Spinal cord (tissue), 10 donors: ENCODE measurements around the gene SNAI1. TPM values are rescaled to one million over a fixed set of nuclear protein-coding genes. Genes with fewer than 3 reads are reported as not detected.
"Not testable (repeated sequence)": the region's sequence is repeated elsewhere in the genome, so short reads cannot be mapped to it uniquely, and the experiment has no call there.

ENCODE experiments used
- DNase-seq, 6 donors: peaks; one replicate each; pipeline versions ENCODE4 v3.0.0 to v3.0.0-alpha.2; 2013 to 2015; ENCODE audit warnings: low spot score in 6 of 6, low read depth in 4 of 6
- H3K27ac ChIP-seq: one replicate; pipeline ENCODE4 v1.5.1; 2013; ENCODE audit warnings: low read depth, low read length, control low read depth
- H3K27me3 ChIP-seq: one replicate; pipeline ENCODE4 v1.6.1; 2013; ENCODE audit warnings: low read length; ENCODE audit not compliant: control insufficient read depth, insufficient read depth
- H3K36me3 ChIP-seq: one replicate; pipeline ENCODE4 v1.6.1; 2013; ENCODE audit warnings: low read length; ENCODE audit not compliant: control insufficient read depth, insufficient read depth
- H3K4me1 ChIP-seq: one replicate; pipeline ENCODE4 v1.6.1; 2013; ENCODE audit warnings: low read length; ENCODE audit not compliant: control insufficient read depth, insufficient read depth
- H3K4me3 ChIP-seq: one replicate; pipeline ENCODE4 v1.5.1; 2013; ENCODE audit warnings: low read depth, low read length, control low read depth
- H3K9me3 ChIP-seq: one replicate; pipeline ENCODE4 v1.6.1; 2013; ENCODE audit warnings: low read length; ENCODE audit not compliant: control insufficient read depth, insufficient read depth
- WGBS: methylation state at CpG from one replicate; pipeline ENCODE4 v1.1.5; 2013; ENCODE audit warnings: missing lambda C conversion rate; ENCODE audit not compliant: insufficient coverage; 5-methylcytosine and 5-hydroxymethylcytosine counted together
- polyA plus RNA-seq, 2 donors: library from polyadenylated mRNA; unstranded; fragments of 120-200 nt; gene quantifications; one replicate each; pipeline ENCODE4 v1.2.1, GENCODE V29; 2013; ENCODE audit not compliant: insufficient read length in 2 of 2
- total RNA-seq, 2 donors: library from RNA; depleted of rRNA in 1 of 2; stranded (reverse); fragments of 120-200 nt in 1 of 2; fragments of >200 nt in 1 of 2; gene quantifications; one replicate each; pipeline versions ENCODE4 v1.2.3 to v1.2.4, GENCODE V29; 2013 to 2014
- donor health status: healthy.

The SNAI1 gene
- total and polyA plus RNA-seq, 4 donors: 0.40 to 1.8 (median 0.96) TPM

GRCh38 chr20:49998478-49999188 is 15.9 kb downstream of the SNAI1 start:
- H3K9me3 ChIP-seq, H3K4me1 ChIP-seq, H3K36me3 ChIP-seq, H3K27me3 ChIP-seq, H3K4me3 ChIP-seq, DNase-seq, H3K27ac ChIP-seq: not testable (repeated sequence)
- 86% methylated on average over 10 of the region's 15 CpGs for WGBS

GRCh38 chr20:49999329-49999728 is 16.5 kb downstream of the SNAI1 start:
- Histone ChIP-seq H3K4me1 (no peaks in the 10 kb centered on the region), H3K27ac (no peak overlapping the region), H3K9me3 (no peaks in the 10 kb centered on the region), H3K4me3 (no peak overlapping the region), H3K36me3 (no peaks in the 10 kb centered on the region), H3K27me3 (no peaks in the 10 kb centered on the region)
- WGBS: 58% methylated on average over 6 of the region's 7 CpGs
- no peak for DNase-seq

GRCh38 chr20:50000548-50001222 is 17.9 kb downstream of the SNAI1 start:
- H3K9me3 ChIP-seq, H3K27me3 ChIP-seq, H3K27ac ChIP-seq, DNase-seq, H3K4me1 ChIP-seq, H3K4me3 ChIP-seq, H3K36me3 ChIP-seq: not testable (repeated sequence)
- 75% methylated on average over 9 of the region's 14 CpGs for WGBS

GRCh38 chr20:50001784-50002311 is 19.1 kb downstream of the SNAI1 start:
- no peak overlapping the region for H3K4me3 ChIP-seq
- no peak overlapping the region for H3K27ac ChIP-seq
- no peaks in the 10 kb centered on the region for H3K9me3 ChIP-seq
- H3K27me3 ChIP-seq: no peaks in the 10 kb centered on the region
- DNase-seq: no peak
- 91% methylated on average over 7 of the region's 9 CpGs for WGBS
- H3K36me3 ChIP-seq: no peaks in the 10 kb centered on the region
- H3K4me1 ChIP-seq: no peaks in the 10 kb centered on the region

GRCh38 chr20:50003253-50003656 is 20.5 kb downstream of the SNAI1 start:
- no peaks in the 10 kb centered on the region for H3K27me3 ChIP-seq
- no peaks in the 10 kb centered on the region for H3K36me3 ChIP-seq
- no peak overlapping the region for H3K27ac ChIP-seq
- no peak for DNase-seq
- H3K9me3 ChIP-seq: no peaks in the 10 kb centered on the region
- no peak overlapping the region for H3K4me3 ChIP-seq
- no peaks in the 10 kb centered on the region for H3K4me1 ChIP-seq
- 92% methylated on average over 1 of the region's 4 CpGs for WGBS

- Histone ChIP-seq H3K27me3 (no peaks in the 10 kb centered on the region), H3K9me3 (no peaks in the 10 kb centered on the region), H3K4me3 (no peak overlapping the region), H3K4me1 (no peaks in the 10 kb centered on the region), H3K27ac (no peak overlapping the region), H3K36me3 (no peaks in the 10 kb centered on the region)
- WGBS: no CpG with 5 or more reads among the region's 4 CpGs
- no peak for DNase-seq
Observed at GRCh38 chr20:50004229-50004628, 21.4 kb downstream of the SNAI1 start.

- DNase-seq: no peak
- Histone ChIP-seq H3K36me3 (no peaks in the 10 kb centered on the region), H3K9me3 (no peaks in the 10 kb centered on the region), H3K4me1 (peaks cover 10% of the 10 kb centered on the region), H3K27me3 (peaks cover 2% of the 10 kb centered on the region), H3K4me3 (no peak overlapping the region), H3K27ac (no peak overlapping the region)
- WGBS: 76% methylated on average over 7 of the region's 7 CpGs
Observed at GRCh38 chr20:50005471-50005981, 22.7 kb downstream of the SNAI1 start.

- Histone ChIP-seq H3K27ac (no peak overlapping the region), H3K9me3 (no peaks in the 10 kb centered on the region), H3K4me1 (peaks cover 10% of the 10 kb centered on the region), H3K4me3 (no peak overlapping the region), H3K27me3 (peaks cover 2% of the 10 kb centered on the region), H3K36me3 (no peaks in the 10 kb centered on the region)
- 100% methylated on average over 1 of the region's 2 CpGs for WGBS
- no peak for DNase-seq
Observed at GRCh38 chr20:50007369-50007768, 24.6 kb downstream of the SNAI1 start.

GRCh38 chr20:50008007-50008406 is 25.2 kb downstream of the SNAI1 start:
- H3K9me3 ChIP-seq: no peaks in the 10 kb centered on the region
- H3K27me3 ChIP-seq: peaks cover 2% of the 10 kb centered on the region
- no peak overlapping the region for H3K27ac ChIP-seq
- H3K36me3 ChIP-seq: no peaks in the 10 kb centered on the region
- WGBS: 73% methylated on average over 2 of the region's 3 CpGs
- DNase-seq: no peak
- no peak overlapping the region for H3K4me3 ChIP-seq
- H3K4me1 ChIP-seq: peaks cover 10% of the 10 kb centered on the region
